PC-3 (cell line): Measurements from ENCODE around the gene WHAMM. TPM values are rescaled to one million over a fixed set of nuclear protein-coding genes. Genes with fewer than 3 reads are reported as not detected.

Experiments
- ATAC-seq: fragments of 200-7000 bp; cut with Tn5 transposase; 2 replicates; pipeline ENCODE4 v1.9.1; 2020; ENCODE audit warnings: mild to moderate bottlenecking, moderate library complexity
- BruUV-seq: library from RNA; stranded (reverse); fragments of 400-500 nt; replicated peaks from 2 replicates; lab custom pipeline; 2021; lab: Mats Ljungman, UMichigan
- CTCF ChIA-PET: fragments of 300-600 bp; sonication (Branson Sonifier 250); formaldehyde crosslinking; loops from one replicate; lab custom pipeline; 2022; ENCODE audit warnings: antibody characterized with exemption; lab: Charles Lee
- POLR2A ChIA-PET: fragments of 300-600 bp; sonication (Branson Sonifier 250); formaldehyde crosslinking; loops from one replicate; lab custom pipeline; 2022; ENCODE audit warnings: antibody characterized with exemption; ENCODE audit not compliant: unreplicated experiment; lab: Charles Lee
- DNase-seq: peaks from one replicate; pipeline ENCODE4 v3.0.0-alpha.2; 2015
- H2AFZ ChIP-seq: fragments of 300-600 bp; sonication (generic); 2 replicates; pipeline ENCODE4 v1.6.0; 2016; ENCODE audit warnings: antibody characterized with exemption, low read length
- H3F3A ChIP-seq: fragments of 300-600 bp; sonication (generic); one replicate; pipeline ENCODE4 v1.6.0; 2017; ENCODE audit warnings: antibody characterized with exemption, low read length, control low read depth, mild to moderate bottlenecking; ENCODE audit not compliant: unreplicated experiment
- H3K27ac ChIP-seq: fragments of 300-600 bp; sonication (generic); 2 replicates; pipeline ENCODE4 v1.5.1; 2016; ENCODE audit warnings: mild to moderate bottlenecking, low read length
- H3K27me3 ChIP-seq: fragments of 300-600 bp; sonication (generic); 2 replicates; pipeline ENCODE4 v1.6.1; 2016; ENCODE audit warnings: low read length, mixed read lengths
- H3K36me3 ChIP-seq: fragments of 300-600 bp; sonication (generic); 2 replicates; pipeline ENCODE4 v1.6.1; 2016; ENCODE audit warnings: low read depth, mixed run types, low read length, mixed read lengths
- H3K4me1 ChIP-seq: fragments of 300-600 bp; sonication (generic); 2 replicates; pipeline ENCODE4 v1.5.1; 2016; ENCODE audit warnings: low read length; ENCODE audit not compliant: insufficient read depth
- H3K4me2 ChIP-seq: fragments of 300-600 bp; sonication (generic); 2 replicates; pipeline ENCODE4 v1.6.0; 2016; ENCODE audit warnings: low read length
- H3K4me3 ChIP-seq: fragments of 300-600 bp; sonication (generic); 2 replicates; pipeline ENCODE4 v1.5.1; 2016; ENCODE audit warnings: mild to moderate bottlenecking, low read length, mixed read lengths
- H3K79me2 ChIP-seq: fragments of 300-600 bp; sonication (generic); 2 replicates; pipeline ENCODE4 v1.6.1; 2017; ENCODE audit warnings: low read length, mixed read lengths
- H3K9ac ChIP-seq: fragments of 300-600 bp; sonication (generic); 2 replicates; pipeline ENCODE4 v1.6.0; 2016; ENCODE audit warnings: mild to moderate bottlenecking, low read length
- H3K9me2 ChIP-seq: fragments of 300-600 bp; sonication (generic); replicated peaks from 2 replicates; pipeline ENCODE4 v1.6.1; 2016; ENCODE audit warnings: mixed run types, low read length, mixed read lengths
- H3K9me3 ChIP-seq: fragments of 300-600 bp; sonication (generic); 2 replicates; pipeline ENCODE4 v1.6.1; 2016; ENCODE audit warnings: low read length, mixed read lengths
- H4K20me1 ChIP-seq: fragments of 300-600 bp; sonication (generic); 2 replicates; pipeline ENCODE4 v1.6.1; 2016; ENCODE audit warnings: low read length, mixed read lengths
- CTCF ChIP-seq: fragments of 300-600 bp; sonication (generic); conservative IDR thresholded peaks from 2 replicates; pipeline ENCODE4 v1.5.1; 2017; ENCODE audit warnings: antibody characterized with exemption, low read depth, mild to moderate bottlenecking, low read length
- EZH2 ChIP-seq: fragments of 300-600 bp; sonication (generic); IDR thresholded peaks from one replicate; pipeline ENCODE4 v1.6.1; 2017; ENCODE audit warnings: antibody characterized with exemption, mild to moderate bottlenecking, low read length; ENCODE audit not compliant: unreplicated experiment
- EZH2phosphoT487 ChIP-seq: fragments of 300-600 bp; sonication (generic); IDR thresholded peaks from 2 replicates; pipeline ENCODE4 v1.6.1; 2018; ENCODE audit warnings: mild to moderate bottlenecking, antibody characterized with exemption, low read length, borderline replicate concordance
- intact Hi-C: fragments of 100-400 bp; cut with micrococcal nuclease; formaldehyde crosslinking; loops from 2 replicates; pipeline ENCODE4 v1.9.0; 2023
- total RNA-seq: library from RNA; depleted of rRNA; stranded (reverse); fragments of >200 nt; gene quantifications from 2 replicates; pipeline ENCODE4 v1.2.3, GENCODE V29; 2014

Gene WHAMM
- total RNA-seq, 1 experiment from 2014 or later = 4.6 TPM

- peaks cover 8% of the 10 kb centered on the region for H3F3A ChIP-seq
- intact Hi-C loops = no loop called here
- no peak overlapping the region for H2AFZ ChIP-seq
- H4K20me1 ChIP-seq = no peaks in the 10 kb centered on the region
- H3K27ac ChIP-seq = no peak overlapping the region
- TF ChIP-seq CTCF (no peak), EZH2 (no peak), EZH2phosphoT487 (no peak)
- H3K9me3 ChIP-seq = no peaks in the 10 kb centered on the region
- peaks cover 39% of the 10 kb centered on the region for H3K36me3 ChIP-seq
- H3K79me2 ChIP-seq = no peaks in the 10 kb centered on the region
- no peaks in the 10 kb centered on the region for H3K27me3 ChIP-seq
- no peak for ATAC-seq
- no TSS peak for BruUV-seq
- no peak overlapping the region for H3K9ac ChIP-seq
- no peak overlapping the region for H3K4me2 ChIP-seq
- no peak overlapping the region for H3K4me3 ChIP-seq
- H3K4me1 ChIP-seq = peaks cover 22% of the 10 kb centered on the region
- no peak for DNase-seq
- ChIA-PET POLR2A (no interaction called here), CTCF (no interaction called here)
- H3K9me2 ChIP-seq = no peaks in the 10 kb centered on the region
These were observed 19.8 kb downstream of the WHAMM start for GRCh38 chr15:82829234-82829633.

- CTCF ChIA-PET = no interaction called here
These were observed 21.2 kb downstream of the WHAMM start for GRCh38 chr15:82830427-82831173.

More at GRCh38 chr15:82830427-82831173, 21.2 kb downstream of the WHAMM start:
- DNase-seq (no peak), ATAC-seq (no peak)
- Histone ChIP-seq H3K27ac (no peak overlapping the region), H3F3A (peaks cover 8% of the 10 kb centered on the region), H3K4me3 (no peak overlapping the region), H3K9me3 (no peaks in the 10 kb centered on the region), H3K27me3 (no peaks in the 10 kb centered on the region), H2AFZ (no peak overlapping the region), H3K9ac (no peak overlapping the region), H3K36me3 (peaks cover 50% of the 10 kb centered on the region), H3K4me2 (no peak overlapping the region), H4K20me1 (no peaks in the 10 kb centered on the region), H3K4me1 (peaks cover 22% of the 10 kb centered on the region), H3K9me2 (no peaks in the 10 kb centered on the region), H3K79me2 (no peaks in the 10 kb centered on the region)
- intact Hi-C loops = no loop called here
- BruUV-seq = no TSS peak
- no peak for TF ChIP-seq EZH2phosphoT487
- TF ChIP-seq EZH2 = no peak
- TF ChIP-seq CTCF = no peak
- POLR2A ChIA-PET = no interaction called here
